Fibroblast of villous mesenchyme (primary cell): Measurements from ENCODE around the gene TMEM132D. TPM values are rescaled to one million over a fixed set of nuclear protein-coding genes. Genes with fewer than 3 reads are reported as not detected.

Source experiments
- DNase-seq: peaks from one replicate; pipeline ENCODE4 v3.0.0-alpha.2; 2010; ENCODE audit warnings: low read depth
- H3K4me3 ChIP-seq: 2 replicates; pipeline ENCODE4 v1.5.1; 2011; ENCODE audit warnings: low read depth, mild to moderate bottlenecking, low read length
- total RNA-seq: library from RNA; depleted of rRNA; stranded (reverse); fragments of >200 nt; gene quantifications from 2 replicates; pipeline ENCODE4 v1.2.3, GENCODE V29; 2012
- TF ChIP-seq, protein P1 (sequence below): IDR thresholded peaks from 2 replicates; pipeline ENCODE4 v1.5.1; 2012; ENCODE audit warnings: low read depth, mild to moderate bottlenecking, low read length; ENCODE audit not compliant: insufficient read depth

TMEM132D gene
- total RNA-seq, 1 donor = not detected

DNA sequence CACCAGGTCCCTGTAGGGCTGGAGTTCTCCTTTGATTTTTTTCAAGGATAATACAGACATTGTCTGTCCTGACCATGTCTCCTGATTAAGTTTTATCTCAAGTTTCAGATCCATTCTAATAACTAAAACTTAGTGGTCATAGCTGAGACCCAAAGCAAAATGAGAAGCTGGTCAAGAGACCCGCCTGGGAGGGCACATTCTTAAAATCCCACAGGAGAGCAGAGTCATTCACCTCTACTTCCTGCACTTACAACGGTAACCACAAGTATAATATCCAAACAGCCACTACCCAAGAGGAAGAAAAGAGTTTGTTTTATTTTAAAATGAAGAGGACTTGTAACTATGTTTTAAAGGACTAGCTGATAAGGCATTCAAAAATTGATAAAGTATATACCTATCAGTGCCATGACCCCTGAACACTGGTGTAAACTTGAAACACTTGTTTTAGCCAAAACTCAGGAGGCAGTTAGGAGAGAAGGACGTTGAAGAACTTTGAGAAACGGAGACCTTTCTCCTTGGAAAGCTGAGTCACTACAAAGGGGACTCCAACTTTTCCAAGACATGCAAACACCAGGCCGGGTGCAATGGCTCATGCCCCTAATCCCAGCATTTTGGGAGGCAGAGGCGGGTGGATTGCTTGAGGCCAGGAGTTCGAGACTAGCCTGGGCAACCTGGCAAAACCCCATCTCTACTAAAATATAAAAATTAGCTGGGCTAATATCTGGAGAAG, 572.3 kb downstream of the TMEM132D start:
- no peak overlapping the region for H3K4me3 ChIP-seq
- DNase-seq = no peak
- TF ChIP-seq, protein P1, sequence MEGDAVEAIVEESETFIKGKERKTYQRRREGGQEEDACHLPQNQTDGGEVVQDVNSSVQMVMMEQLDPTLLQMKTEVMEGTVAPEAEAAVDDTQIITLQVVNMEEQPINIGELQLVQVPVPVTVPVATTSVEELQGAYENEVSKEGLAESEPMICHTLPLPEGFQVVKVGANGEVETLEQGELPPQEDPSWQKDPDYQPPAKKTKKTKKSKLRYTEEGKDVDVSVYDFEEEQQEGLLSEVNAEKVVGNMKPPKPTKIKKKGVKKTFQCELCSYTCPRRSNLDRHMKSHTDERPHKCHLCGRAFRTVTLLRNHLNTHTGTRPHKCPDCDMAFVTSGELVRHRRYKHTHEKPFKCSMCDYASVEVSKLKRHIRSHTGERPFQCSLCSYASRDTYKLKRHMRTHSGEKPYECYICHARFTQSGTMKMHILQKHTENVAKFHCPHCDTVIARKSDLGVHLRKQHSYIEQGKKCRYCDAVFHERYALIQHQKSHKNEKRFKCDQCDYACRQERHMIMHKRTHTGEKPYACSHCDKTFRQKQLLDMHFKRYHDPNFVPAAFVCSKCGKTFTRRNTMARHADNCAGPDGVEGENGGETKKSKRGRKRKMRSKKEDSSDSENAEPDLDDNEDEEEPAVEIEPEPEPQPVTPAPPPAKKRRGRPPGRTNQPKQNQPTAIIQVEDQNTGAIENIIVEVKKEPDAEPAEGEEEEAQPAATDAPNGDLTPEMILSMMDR = no peak

GRCh38 chr12:129328235-129328634, 575.6 kb downstream of the TMEM132D start:
- DNase-seq = no peak
- no peak overlapping the region for H3K4me3 ChIP-seq
- TF ChIP-seq, protein P1 = no peak

GRCh38 chr12:129325566-129325965, 578.3 kb downstream of the TMEM132D start:
- no peak for DNase-seq
- TF ChIP-seq, protein P1 = no peak
- H3K4me3 ChIP-seq = no peak overlapping the region

- TF ChIP-seq, protein P1 = no peak
- DNase-seq = no peak
- no peak overlapping the region for H3K4me3 ChIP-seq
Observed at GRCh38 chr12:129312048-129312447, 591.8 kb downstream of the TMEM132D start.

DNA sequence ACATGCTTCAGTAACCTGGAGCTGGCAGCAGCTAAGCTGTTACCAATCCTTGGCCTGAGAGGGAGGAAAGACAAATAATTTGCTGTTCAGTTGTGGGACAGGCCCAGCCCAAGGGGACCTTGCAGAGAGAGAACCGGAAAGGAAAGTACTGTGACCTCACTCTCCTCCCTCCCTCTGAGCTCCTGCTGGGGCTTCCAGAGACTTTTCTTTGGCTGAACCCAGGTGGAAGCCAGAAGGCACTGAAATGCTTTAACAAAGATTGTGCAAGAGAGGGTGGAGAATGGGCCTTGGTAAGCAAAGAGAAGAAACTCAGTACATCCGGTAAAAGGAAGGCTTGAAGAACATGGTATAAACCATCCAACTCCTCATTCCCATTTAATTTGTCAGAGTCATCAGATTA, 593.5 kb downstream of the TMEM132D start:
- no peak overlapping the region for H3K4me3 ChIP-seq
- DNase-seq = no peak
- TF ChIP-seq, protein P1 = no peak

DNA sequence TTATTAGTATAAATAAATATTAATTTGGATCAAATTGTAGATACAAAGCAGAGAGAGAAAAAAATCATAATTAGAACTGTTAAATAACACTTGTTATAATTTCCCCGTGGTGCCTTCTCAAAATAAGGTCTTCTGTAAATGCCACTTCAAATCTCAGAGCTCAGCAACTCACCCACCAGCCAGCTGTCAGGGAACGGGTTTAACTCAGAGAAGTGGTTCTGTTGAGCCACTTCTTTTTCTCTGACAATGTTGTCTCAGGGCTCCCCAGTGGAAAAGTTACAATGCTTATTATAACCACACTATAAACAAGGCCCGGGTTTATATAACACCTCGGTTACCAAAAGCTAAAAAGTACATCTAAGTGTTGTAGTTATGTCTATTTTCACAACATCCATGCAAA, 598.0 kb downstream of the TMEM132D start:
- no peak for DNase-seq
- TF ChIP-seq, protein P1 = no peak
- no peak overlapping the region for H3K4me3 ChIP-seq

DNA sequence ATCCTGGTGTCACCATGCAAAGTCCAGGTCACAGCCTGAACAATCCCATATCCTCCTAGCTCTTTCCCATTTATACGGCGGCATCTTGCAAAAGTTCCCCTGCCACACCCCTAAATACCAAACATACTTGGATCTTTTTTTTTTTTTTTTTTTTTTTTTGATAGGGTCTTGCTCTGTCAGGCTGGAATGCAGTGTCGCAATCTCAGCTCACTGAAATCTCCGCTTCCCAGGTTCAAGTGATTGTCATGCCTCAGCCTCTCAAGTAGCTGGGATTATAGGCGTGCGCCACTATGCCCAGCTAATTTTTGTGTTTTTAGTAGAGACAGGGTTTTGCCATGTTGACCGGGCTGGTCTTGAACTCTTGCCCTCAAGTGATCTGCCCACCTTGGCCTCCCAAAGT, 599.3 kb downstream of the TMEM132D start:
- no peak overlapping the region for H3K4me3 ChIP-seq
- no peak for DNase-seq
- TF ChIP-seq, protein P1 = no peak
